Measurements from ENCODE around the gene LDLRAD4.

- no peak for TF ChIP-seq EZH2 (IDR thresholded peaks at IDR 0.05)
- TF ChIP-seq POLR2AphosphoS5 (IDR thresholded peaks at IDR 0.05; ENCODE audit: borderline replicate concordance, low read depth, low read length), result no peak
These were observed 94.0 kb downstream of the LDLRAD4 start for GRCh38 chr18:13312515-13312914.

Measured in SK-N-MC (cell line).